IMR-90 (cell line): Measurements from ENCODE around the gene HMCES. TPM values are rescaled to one million over a fixed set of nuclear protein-coding genes. Genes with fewer than 3 reads are reported as not detected.

ENCODE experiments used
- ATAC-seq: fragments of 200-7000 bp; cut with Tn5 transposase; 2 replicates; pipeline ENCODE4 v1.9.1; 2020; ENCODE audit warnings: low read depth, mild to moderate bottlenecking, moderate library complexity
- BruUV-seq: library from RNA; stranded (reverse); fragments of 400-500 nt; replicated peaks from 2 replicates; lab custom pipeline; 2021; lab: Mats Ljungman, UMichigan
- CTCF ChIA-PET: fragments of 300-600 bp; formaldehyde crosslinking; extraction: SDS; loops from one replicate; lab custom pipeline; 2021; ENCODE audit warnings: antibody characterized with exemption; lab: Yijun Ruan, JAX
- POLR2A ChIA-PET: fragments of 300-600 bp; sonication (Branson Sonifier 250); formaldehyde crosslinking; loops from one replicate; lab custom pipeline; 2022; ENCODE audit warnings: antibody characterized with exemption; ENCODE audit not compliant: unreplicated experiment; lab: Charles Lee
- DNase-seq: peaks from one replicate; pipeline ENCODE4 v3.0.0; 2013
- H2AFZ ChIP-seq: replicated peaks from 2 replicates; pipeline ENCODE3; 2013; ENCODE audit warnings: low read length, mild to moderate bottlenecking; ENCODE audit not compliant: poor library complexity
- H2AK5ac ChIP-seq: 2 replicates; pipeline ENCODE4 v1.6.1; 2013; ENCODE audit warnings: low read depth, low read length, inconsistent platforms
- H2AK9ac ChIP-seq: replicated peaks from 2 replicates; pipeline ENCODE3; 2013; ENCODE audit warnings: mild to moderate bottlenecking, low read depth, low read length, moderate library complexity; ENCODE audit not compliant: poor library complexity
- H2BK120ac ChIP-seq: 2 replicates; pipeline ENCODE4 v1.6.1; 2013; ENCODE audit warnings: low read depth, low read length, inconsistent platforms
- H2BK15ac ChIP-seq: 3 replicates; pipeline ENCODE4 v1.6.1; 2013; ENCODE audit warnings: low read depth, low read length, inconsistent platforms
- H2BK20ac ChIP-seq: 2 replicates; pipeline ENCODE4 v1.6.1; 2013; ENCODE audit warnings: low read depth, mild to moderate bottlenecking, inconsistent platforms, low read length, moderate library complexity
- H2BK5ac ChIP-seq: 2 replicates; pipeline ENCODE4 v1.6.1; 2013; ENCODE audit warnings: mild to moderate bottlenecking, low read depth, low read length, inconsistent platforms; ENCODE audit not compliant: poor library complexity, severe bottlenecking
- H3K14ac ChIP-seq: replicated peaks from 2 replicates; pipeline ENCODE4 v1.6.1; 2013; ENCODE audit warnings: low read depth, low read length, inconsistent platforms
- H3K18ac ChIP-seq: 2 replicates; pipeline ENCODE4 v1.6.1; 2013; ENCODE audit warnings: low read depth, low read length, control low read depth
- H3K23ac ChIP-seq: 2 replicates; pipeline ENCODE4 v1.6.1; 2013; ENCODE audit warnings: low read depth, low read length, inconsistent platforms
- H3K27ac ChIP-seq: 2 replicates; pipeline ENCODE4 v1.5.1; 2013; ENCODE audit warnings: mild to moderate bottlenecking, control low read depth, low read length; ENCODE audit not compliant: insufficient read depth
- H3K27me3 ChIP-seq: 2 replicates; pipeline ENCODE4 v1.6.1; 2013; ENCODE audit warnings: low read length; ENCODE audit not compliant: control insufficient read depth, insufficient read depth
- H3K36me3 ChIP-seq: 2 replicates; pipeline ENCODE4 v1.6.1; 2013; ENCODE audit warnings: low read length, mixed read lengths; ENCODE audit not compliant: control insufficient read depth, insufficient read depth
- H3K4ac ChIP-seq: 2 replicates; pipeline ENCODE4 v1.6.1; 2013; ENCODE audit warnings: low read depth, low read length, inconsistent platforms
- H3K4me1 ChIP-seq: 2 replicates; pipeline ENCODE4 v1.6.1; 2013; ENCODE audit warnings: low read length, mixed read lengths; ENCODE audit not compliant: control insufficient read depth, insufficient read depth
- H3K4me2 ChIP-seq: 2 replicates; pipeline ENCODE4 v1.6.1; 2013; ENCODE audit warnings: low read depth, mild to moderate bottlenecking, control low read depth, low read length, moderate library complexity
- H3K4me3 ChIP-seq: 2 replicates; pipeline ENCODE4 v1.5.1; 2013; ENCODE audit warnings: low read depth, mild to moderate bottlenecking, control low read depth, low read length, moderate library complexity; ENCODE audit not compliant: insufficient read depth
- H3K56ac ChIP-seq: 2 replicates; pipeline ENCODE4 v1.6.1; 2013; ENCODE audit warnings: low read length, inconsistent platforms; ENCODE audit not compliant: insufficient read depth; ENCODE audit errors: extremely low read depth
- H3K79me1 ChIP-seq, 2 experiments: 2 replicates each; pipeline ENCODE4 v1.6.1; 2013; ENCODE audit warnings: low read length in 2 of 2, inconsistent platforms in 1 of 2, low read depth in 1 of 2
- H3K9ac ChIP-seq: 2 replicates; pipeline ENCODE4 v1.6.1; 2013; ENCODE audit warnings: low read depth, low read length, control low read depth
- H3K9me1 ChIP-seq: 2 replicates; pipeline ENCODE4 v1.6.1; 2013; ENCODE audit warnings: low read length, inconsistent platforms; ENCODE audit not compliant: insufficient read depth
- H3K9me3 ChIP-seq: 2 replicates; pipeline ENCODE4 v1.6.1; 2013; ENCODE audit warnings: low read length; ENCODE audit not compliant: control insufficient read depth, insufficient read depth
- H4K20me1 ChIP-seq: 2 replicates; pipeline ENCODE4 v1.6.1; 2013; ENCODE audit warnings: low read length, inconsistent platforms; ENCODE audit not compliant: insufficient read depth
- H4K5ac ChIP-seq: 2 replicates; pipeline ENCODE4 v1.6.1; 2013; ENCODE audit warnings: mild to moderate bottlenecking, low read depth, low read length, control low read depth
- H4K8ac ChIP-seq, 2 experiments: 2 replicates each; pipeline ENCODE4 v1.6.1; 2013; ENCODE audit warnings: low read depth in 2 of 2, low read length in 2 of 2, control low read depth in 1 of 2, inconsistent platforms in 1 of 2
- H4K91ac ChIP-seq: 2 replicates; pipeline ENCODE4 v1.6.1; 2013; ENCODE audit warnings: low read depth, low read length, inconsistent platforms; ENCODE audit not compliant: insufficient read depth
- BHLHE40 ChIP-seq: fragments of 150-350 bp; IDR thresholded peaks from 2 replicates; pipeline ENCODE4 v1.6.1; 2016; ENCODE audit warnings: mild to moderate bottlenecking, low read depth, low read length
- CEBPB ChIP-seq: IDR thresholded peaks from 2 replicates; pipeline ENCODE4 v1.6.1; 2012; ENCODE audit warnings: low read depth, low read length, improper control_type of control experiment
- FOS ChIP-seq: fragments of 150-350 bp; IDR thresholded peaks from 2 replicates; pipeline ENCODE4 v1.6.1; 2016; ENCODE audit warnings: low read depth, low read length
- MAFK ChIP-seq: IDR thresholded peaks from 2 replicates; pipeline ENCODE4 v1.6.1; 2012; ENCODE audit warnings: low read depth, low read length, improper control_type of control experiment
- MXI1 ChIP-seq: IDR thresholded peaks from 2 replicates; pipeline ENCODE4 v1.6.1; 2012; ENCODE audit warnings: low read depth, mild to moderate bottlenecking, low read length, moderate library complexity, borderline replicate concordance
- NFE2L2 ChIP-seq: fragments of 150-350 bp; IDR thresholded peaks from 2 replicates; pipeline ENCODE4 v1.6.1; 2016; ENCODE audit warnings: low read depth, mild to moderate bottlenecking, low read length
- POLR2A ChIP-seq: IDR thresholded peaks from 2 replicates; pipeline ENCODE4 v1.6.1; 2012; ENCODE audit warnings: mild to moderate bottlenecking, low read depth, low read length
- RAD21 ChIP-seq: IDR thresholded peaks from 2 replicates; pipeline ENCODE4 v1.6.1; 2012; ENCODE audit warnings: low read length, improper control_type of control experiment
- RCOR1 ChIP-seq: IDR thresholded peaks from 2 replicates; pipeline ENCODE4 v1.6.1; 2012; ENCODE audit warnings: mild to moderate bottlenecking, low read length, improper control_type of control experiment; ENCODE audit not compliant: insufficient replicate concordance
- RFX5 ChIP-seq: IDR thresholded peaks from 2 replicates; pipeline ENCODE4 v1.8.0; 2012; ENCODE audit warnings: low read depth, mild to moderate bottlenecking, low read length, moderate library complexity
- WGBS, 2 experiments: methylation state at CpG; one replicate each; pipeline versions ENCODE4 v1.1.5 to v1.1.7; 2013; ENCODE audit warnings: missing lambda C conversion rate in 2 of 2; ENCODE audit not compliant: insufficient read length in 1 of 2; ENCODE audit errors: extremely low coverage in 2 of 2; 5-methylcytosine and 5-hydroxymethylcytosine counted together
- dilution Hi-C: fragments of 300-500 bp; cut with HindIII; formaldehyde crosslinking; loops from one replicate; pipeline ENCODE4 v1.14.3; 2018; ENCODE audit warnings: low sequenced_read_pairs; ENCODE audit not compliant: unreplicated experiment
- in situ Hi-C: fragments of 300-500 bp; cut with MboI; formaldehyde crosslinking; loops from 3 replicates; pipeline ENCODE4 v1.14.3; 2019; ENCODE audit warnings: low sequenced_read_pairs, inconsistent platforms, mixed read lengths
- intact Hi-C: fragments of 100-400 bp; cut with micrococcal nuclease; formaldehyde crosslinking; loops from 2 replicates; pipeline ENCODE4 v1.10.0; 2022
- polyA plus RNA-seq, 3 experiments: library from polyadenylated mRNA; depleted of rRNA; stranded (reverse); fragments of >200 nt; gene quantifications; 2 replicates each; pipeline ENCODE4 v1.2.3, GENCODE V29; 2012; ENCODE audit warnings: low replicate concordance in 1 of 3
- total RNA-seq: library from RNA; depleted of rRNA; stranded (reverse); fragments of >200 nt; gene quantifications from 2 replicates; pipeline ENCODE4 v1.2.3, GENCODE V29; 2012
- TF ChIP-seq, protein P1 (sequence below): fragments of 150-350 bp; IDR thresholded peaks from 2 replicates; pipeline ENCODE4 v1.6.1; 2017; ENCODE audit warnings: mild to moderate bottlenecking, antibody characterized with exemption, low read length, low read depth
- TF ChIP-seq, protein P2 (sequence below): conservative IDR thresholded peaks from 2 replicates; pipeline ENCODE4 v1.5.1; 2012; ENCODE audit warnings: mild to moderate bottlenecking, low read depth, low read length, improper control_type of control experiment

The HMCES gene
- total and polyA plus RNA-seq, 2 of the 4 experiments (the other 2 are of a cell fraction), result 26.0 to 30.5 TPM

DNA sequence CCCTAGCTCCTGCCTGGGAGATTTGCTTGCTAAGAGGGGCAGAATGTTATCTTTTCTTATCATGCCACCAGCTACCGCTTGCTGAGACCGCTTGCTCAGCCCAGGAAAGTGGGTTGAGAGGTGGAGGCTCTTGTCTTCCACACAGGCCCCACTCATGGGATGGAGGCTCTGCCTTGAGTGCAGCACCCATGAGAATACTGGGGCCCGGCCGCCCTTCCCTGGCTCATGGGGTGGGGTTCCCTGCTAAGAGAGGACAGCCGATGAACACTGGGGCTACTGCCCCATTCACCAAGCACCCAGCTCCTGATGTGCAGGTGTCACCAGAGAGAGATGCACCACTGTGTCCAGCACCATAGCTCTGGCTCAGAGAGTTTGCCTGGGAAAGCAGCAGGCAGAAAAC is 55.2 kb downstream of the HMCES start:
- DNase-seq (no peak), ATAC-seq (no peak)
- no peak overlapping the region for H2BK120ac ChIP-seq
- ChIA-PET CTCF (no interaction called here), POLR2A (no interaction called here)
- no peak overlapping the region for H3K4me3 ChIP-seq
- no peak overlapping the region for H2BK20ac ChIP-seq
- no peaks in the 10 kb centered on the region for H4K20me1 ChIP-seq
- no peaks in the 10 kb centered on the region for H3K36me3 ChIP-seq
- no peak overlapping the region for H3K18ac ChIP-seq
- H3K14ac ChIP-seq, result no peak overlapping the region
- H4K91ac ChIP-seq, result no peak overlapping the region
- TF ChIP-seq MAFK (no peak), MXI1 (no peak), NFE2L2 (no peak), BHLHE40 (no peak), RCOR1 (no peak), RFX5 (no peak), POLR2A (no peak), FOS (no peak), CEBPB (no peak), RAD21 (no peak)
- TF ChIP-seq, protein P1, sequence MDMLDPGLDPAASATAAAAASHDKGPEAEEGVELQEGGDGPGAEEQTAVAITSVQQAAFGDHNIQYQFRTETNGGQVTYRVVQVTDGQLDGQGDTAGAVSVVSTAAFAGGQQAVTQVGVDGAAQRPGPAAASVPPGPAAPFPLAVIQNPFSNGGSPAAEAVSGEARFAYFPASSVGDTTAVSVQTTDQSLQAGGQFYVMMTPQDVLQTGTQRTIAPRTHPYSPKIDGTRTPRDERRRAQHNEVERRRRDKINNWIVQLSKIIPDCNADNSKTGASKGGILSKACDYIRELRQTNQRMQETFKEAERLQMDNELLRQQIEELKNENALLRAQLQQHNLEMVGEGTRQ, result no peak
- TF ChIP-seq, protein P2, sequence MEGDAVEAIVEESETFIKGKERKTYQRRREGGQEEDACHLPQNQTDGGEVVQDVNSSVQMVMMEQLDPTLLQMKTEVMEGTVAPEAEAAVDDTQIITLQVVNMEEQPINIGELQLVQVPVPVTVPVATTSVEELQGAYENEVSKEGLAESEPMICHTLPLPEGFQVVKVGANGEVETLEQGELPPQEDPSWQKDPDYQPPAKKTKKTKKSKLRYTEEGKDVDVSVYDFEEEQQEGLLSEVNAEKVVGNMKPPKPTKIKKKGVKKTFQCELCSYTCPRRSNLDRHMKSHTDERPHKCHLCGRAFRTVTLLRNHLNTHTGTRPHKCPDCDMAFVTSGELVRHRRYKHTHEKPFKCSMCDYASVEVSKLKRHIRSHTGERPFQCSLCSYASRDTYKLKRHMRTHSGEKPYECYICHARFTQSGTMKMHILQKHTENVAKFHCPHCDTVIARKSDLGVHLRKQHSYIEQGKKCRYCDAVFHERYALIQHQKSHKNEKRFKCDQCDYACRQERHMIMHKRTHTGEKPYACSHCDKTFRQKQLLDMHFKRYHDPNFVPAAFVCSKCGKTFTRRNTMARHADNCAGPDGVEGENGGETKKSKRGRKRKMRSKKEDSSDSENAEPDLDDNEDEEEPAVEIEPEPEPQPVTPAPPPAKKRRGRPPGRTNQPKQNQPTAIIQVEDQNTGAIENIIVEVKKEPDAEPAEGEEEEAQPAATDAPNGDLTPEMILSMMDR, result no peak
- no peaks in the 10 kb centered on the region for H3K9me3 ChIP-seq
- H3K27me3 ChIP-seq, result peaks cover 2% of the 10 kb centered on the region; the same call in 1 of the 2 replicates
- H3K23ac ChIP-seq, result no peak overlapping the region
- 0 out of 2 replicates have a peak, but pooled peaks cover 2% of the 10 kb centered on the region for H3K4me1 ChIP-seq
- H4K5ac ChIP-seq, result no peak overlapping the region
- dilution Hi-C loops, result no loop called here
- H3K9me1 ChIP-seq, result peaks cover 9% of the 10 kb centered on the region
- H3K4me2 ChIP-seq, result no peak overlapping the region
- no peak overlapping the region for H2BK15ac ChIP-seq
- no TSS peak for BruUV-seq
- in situ Hi-C loops, result no loop called here
- WGBS, 2 experiments, result no CpG with 5 or more reads among the region's 5 CpGs
- no peaks in the 10 kb centered on the region for H3K79me1 ChIP-seq
- no peak overlapping the region for H3K9ac ChIP-seq
- H2AK9ac ChIP-seq, result no peak overlapping the region
- no peak overlapping the region for H2BK5ac ChIP-seq
- intact Hi-C loops, result no loop called here
- no peak overlapping the region for H2AK5ac ChIP-seq
- H3K4ac ChIP-seq, result no peak overlapping the region
- no peak overlapping the region for H3K27ac ChIP-seq
- H2AFZ ChIP-seq, result no peak overlapping the region
- no peak overlapping the region for H3K56ac ChIP-seq
- H4K8ac ChIP-seq, result no peak overlapping the region
